Right lobe of liver (tissue), 4 donors: Measurements from ENCODE around the gene DACT3.

Experiments
- POLR2A ChIP-seq: fragments of 450-650 bp; IDR thresholded peaks from one replicate; pipeline ENCODE4 v1.6.1; 2017; ENCODE audit warnings: antibody characterized with exemption, mild to moderate bottlenecking
- TF ChIP-seq, protein P1 (sequence below), 4 donors: fragments of 200-600 bp in 3 of 4; fragments of 450-650 bp in 1 of 4; IDR thresholded peaks; one replicate each; pipeline versions ENCODE4 v1.5.1 to v1.8.0; 2016 to 2022; ENCODE audit warnings: antibody characterized with exemption in 4 of 4, mild to moderate bottlenecking in 2 of 4
- donor health status: DM: no; HTN: no; CAD: no.
- donor health status: DM: no; HTN: no; CAD: no.
- donor health status: DM: no; HTN: yes; CAD: no.

DNA sequence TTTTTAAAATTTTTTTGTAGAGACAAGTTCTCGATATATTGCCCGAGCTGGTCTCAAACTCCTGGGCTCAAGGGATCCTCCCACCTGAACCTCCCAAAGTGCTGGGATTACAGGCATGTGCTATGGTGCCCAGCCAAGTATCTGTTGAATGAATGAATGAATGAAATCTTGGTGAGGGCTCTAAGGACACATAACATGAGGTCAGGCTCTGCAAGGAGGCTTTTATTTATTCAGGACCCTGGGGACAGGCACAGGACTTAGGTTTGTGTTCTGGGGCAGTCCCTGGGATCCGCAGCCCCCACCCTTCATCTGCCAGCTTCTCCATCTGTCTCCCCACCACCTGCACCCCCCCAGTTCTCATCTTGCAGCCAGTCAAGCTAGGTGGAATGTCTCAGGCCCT lies 40.7 kb downstream of the DACT3 start:
- TF ChIP-seq, protein P1, sequence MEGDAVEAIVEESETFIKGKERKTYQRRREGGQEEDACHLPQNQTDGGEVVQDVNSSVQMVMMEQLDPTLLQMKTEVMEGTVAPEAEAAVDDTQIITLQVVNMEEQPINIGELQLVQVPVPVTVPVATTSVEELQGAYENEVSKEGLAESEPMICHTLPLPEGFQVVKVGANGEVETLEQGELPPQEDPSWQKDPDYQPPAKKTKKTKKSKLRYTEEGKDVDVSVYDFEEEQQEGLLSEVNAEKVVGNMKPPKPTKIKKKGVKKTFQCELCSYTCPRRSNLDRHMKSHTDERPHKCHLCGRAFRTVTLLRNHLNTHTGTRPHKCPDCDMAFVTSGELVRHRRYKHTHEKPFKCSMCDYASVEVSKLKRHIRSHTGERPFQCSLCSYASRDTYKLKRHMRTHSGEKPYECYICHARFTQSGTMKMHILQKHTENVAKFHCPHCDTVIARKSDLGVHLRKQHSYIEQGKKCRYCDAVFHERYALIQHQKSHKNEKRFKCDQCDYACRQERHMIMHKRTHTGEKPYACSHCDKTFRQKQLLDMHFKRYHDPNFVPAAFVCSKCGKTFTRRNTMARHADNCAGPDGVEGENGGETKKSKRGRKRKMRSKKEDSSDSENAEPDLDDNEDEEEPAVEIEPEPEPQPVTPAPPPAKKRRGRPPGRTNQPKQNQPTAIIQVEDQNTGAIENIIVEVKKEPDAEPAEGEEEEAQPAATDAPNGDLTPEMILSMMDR (IDR thresholded peaks at IDR 0.05) = no peak
- no peak for TF ChIP-seq POLR2A
